ENCODE results near the gene KIF2C.

Gene KIF2C

DNA sequence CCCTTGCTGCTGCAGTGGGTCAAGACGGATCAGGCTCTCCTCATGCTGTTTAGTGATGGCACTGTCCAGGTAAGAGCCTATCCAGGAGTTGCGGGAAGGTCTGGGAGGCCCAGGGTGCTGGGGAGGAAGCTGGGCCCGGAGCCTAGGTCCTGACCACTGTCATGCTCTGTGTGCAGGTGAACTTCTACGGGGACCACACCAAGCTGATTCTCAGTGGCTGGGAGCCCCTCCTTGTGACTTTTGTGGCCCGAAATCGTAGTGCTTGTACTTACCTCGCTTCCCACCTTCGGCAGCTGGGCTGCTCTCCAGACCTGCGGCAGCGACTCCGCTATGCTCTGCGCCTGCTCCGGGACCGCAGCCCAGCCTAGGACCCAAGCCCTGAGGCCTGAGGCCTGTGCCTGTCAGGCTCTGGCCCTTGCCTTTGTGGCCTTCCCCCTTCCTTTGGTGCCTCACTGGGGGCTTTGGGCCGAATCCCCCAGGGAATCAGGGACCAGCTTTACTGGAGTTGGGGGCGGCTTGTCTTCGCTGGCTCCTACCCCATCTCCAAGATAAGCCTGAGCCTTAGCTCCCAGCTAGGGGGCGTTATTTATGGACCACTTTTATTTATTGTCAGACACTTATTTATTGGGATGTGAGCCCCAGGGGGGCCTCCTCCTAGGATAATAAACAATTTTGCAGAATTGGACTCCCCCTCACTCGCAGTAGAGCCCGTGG lies 65.8 kb downstream of the KIF2C start:
- DNase-seq (ENCODE audit: insufficient read length, low spot score) (no peak), FAIRE-seq (no peak)
- TF ChIP-seq, protein P1, sequence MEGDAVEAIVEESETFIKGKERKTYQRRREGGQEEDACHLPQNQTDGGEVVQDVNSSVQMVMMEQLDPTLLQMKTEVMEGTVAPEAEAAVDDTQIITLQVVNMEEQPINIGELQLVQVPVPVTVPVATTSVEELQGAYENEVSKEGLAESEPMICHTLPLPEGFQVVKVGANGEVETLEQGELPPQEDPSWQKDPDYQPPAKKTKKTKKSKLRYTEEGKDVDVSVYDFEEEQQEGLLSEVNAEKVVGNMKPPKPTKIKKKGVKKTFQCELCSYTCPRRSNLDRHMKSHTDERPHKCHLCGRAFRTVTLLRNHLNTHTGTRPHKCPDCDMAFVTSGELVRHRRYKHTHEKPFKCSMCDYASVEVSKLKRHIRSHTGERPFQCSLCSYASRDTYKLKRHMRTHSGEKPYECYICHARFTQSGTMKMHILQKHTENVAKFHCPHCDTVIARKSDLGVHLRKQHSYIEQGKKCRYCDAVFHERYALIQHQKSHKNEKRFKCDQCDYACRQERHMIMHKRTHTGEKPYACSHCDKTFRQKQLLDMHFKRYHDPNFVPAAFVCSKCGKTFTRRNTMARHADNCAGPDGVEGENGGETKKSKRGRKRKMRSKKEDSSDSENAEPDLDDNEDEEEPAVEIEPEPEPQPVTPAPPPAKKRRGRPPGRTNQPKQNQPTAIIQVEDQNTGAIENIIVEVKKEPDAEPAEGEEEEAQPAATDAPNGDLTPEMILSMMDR (IDR thresholded peaks at IDR 0.05; ENCODE audit: insufficient read depth, missing control alignments), result no peak

DNA sequence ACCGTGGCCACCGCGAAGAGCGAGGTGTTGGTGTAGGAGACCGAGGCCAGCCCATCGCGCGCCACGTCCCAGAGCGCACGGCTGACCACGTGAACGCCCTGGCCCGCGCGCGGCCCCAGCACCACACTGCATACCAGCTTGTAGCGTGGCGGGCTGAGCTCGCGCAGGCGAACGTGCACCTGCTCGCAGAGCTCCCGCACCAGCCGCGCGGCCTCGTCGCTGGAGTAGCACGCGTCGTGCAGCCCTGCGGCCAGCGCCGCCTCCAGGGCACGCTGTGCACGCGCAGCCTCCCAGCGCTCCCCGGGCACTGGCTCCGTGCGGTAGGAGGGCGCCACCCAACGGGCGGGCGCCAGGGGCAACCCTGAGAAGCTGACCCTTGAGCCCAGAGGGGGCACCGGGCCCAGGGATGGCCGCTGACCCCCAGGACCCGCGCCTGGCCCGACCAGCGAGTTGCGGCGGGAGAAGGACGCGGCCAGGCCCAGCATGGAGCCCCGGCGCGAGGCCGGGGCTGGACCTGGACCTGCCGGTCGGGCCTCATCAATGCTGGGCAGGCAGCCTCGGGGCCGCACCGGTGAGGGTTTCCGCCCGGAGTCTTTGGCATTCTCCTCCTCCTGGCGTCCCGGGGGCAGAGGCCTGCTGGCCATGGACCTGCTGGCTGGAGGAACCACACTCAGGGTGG lies 66.5 kb downstream of the KIF2C start:
- TF ChIP-seq, protein P1 (IDR thresholded peaks at IDR 0.05; ENCODE audit: insufficient read depth, missing control alignments), result no peak
- DNase-seq (ENCODE audit: insufficient read length, low spot score) (no peak), FAIRE-seq (no peak)

DNA sequence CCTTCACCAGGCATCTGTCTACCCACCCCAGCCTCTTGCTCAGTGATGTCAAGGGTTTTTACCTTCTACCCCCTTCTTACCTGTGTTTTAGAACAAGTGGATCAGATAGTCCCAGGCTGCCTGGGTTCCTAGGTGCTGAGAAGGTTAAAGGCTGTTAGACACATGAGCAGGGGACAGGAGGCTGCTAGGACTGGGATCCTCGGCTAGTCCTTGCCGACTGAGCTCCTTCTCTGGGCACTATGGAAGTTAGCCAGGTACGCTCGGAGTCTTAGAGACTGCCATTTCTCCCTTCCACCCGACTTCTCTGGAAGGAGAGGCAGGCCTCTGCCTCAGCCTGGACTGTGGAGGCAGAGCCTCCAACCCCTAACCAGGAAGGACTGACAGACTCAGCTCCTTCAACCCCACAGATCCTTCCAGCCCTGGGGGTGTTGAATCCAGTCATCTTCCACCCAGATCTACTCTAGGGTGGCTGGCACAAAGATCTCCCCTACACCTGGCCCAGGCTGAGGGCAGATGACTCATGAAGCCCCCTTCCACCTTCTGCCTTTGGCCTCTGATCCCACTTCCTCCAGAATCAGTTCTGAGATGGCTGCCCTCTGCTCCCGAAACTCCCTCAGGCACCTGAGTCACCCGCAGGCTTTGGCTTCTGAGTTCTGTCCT lies 67.2 kb downstream of the KIF2C start, which contains the start of gene DYNLT4:
TSS of gene DYNLT4 (minus strand) at position 648 of the 660 bp plus-strand sequence. CDS start 683 bp downstream, outside the sequence.
- DNase-seq (ENCODE audit: insufficient read length, low spot score), result no peak
- no peak for FAIRE-seq
- TF ChIP-seq, protein P1 (IDR thresholded peaks at IDR 0.05; ENCODE audit: insufficient read depth, missing control alignments), result no peak

DNA sequence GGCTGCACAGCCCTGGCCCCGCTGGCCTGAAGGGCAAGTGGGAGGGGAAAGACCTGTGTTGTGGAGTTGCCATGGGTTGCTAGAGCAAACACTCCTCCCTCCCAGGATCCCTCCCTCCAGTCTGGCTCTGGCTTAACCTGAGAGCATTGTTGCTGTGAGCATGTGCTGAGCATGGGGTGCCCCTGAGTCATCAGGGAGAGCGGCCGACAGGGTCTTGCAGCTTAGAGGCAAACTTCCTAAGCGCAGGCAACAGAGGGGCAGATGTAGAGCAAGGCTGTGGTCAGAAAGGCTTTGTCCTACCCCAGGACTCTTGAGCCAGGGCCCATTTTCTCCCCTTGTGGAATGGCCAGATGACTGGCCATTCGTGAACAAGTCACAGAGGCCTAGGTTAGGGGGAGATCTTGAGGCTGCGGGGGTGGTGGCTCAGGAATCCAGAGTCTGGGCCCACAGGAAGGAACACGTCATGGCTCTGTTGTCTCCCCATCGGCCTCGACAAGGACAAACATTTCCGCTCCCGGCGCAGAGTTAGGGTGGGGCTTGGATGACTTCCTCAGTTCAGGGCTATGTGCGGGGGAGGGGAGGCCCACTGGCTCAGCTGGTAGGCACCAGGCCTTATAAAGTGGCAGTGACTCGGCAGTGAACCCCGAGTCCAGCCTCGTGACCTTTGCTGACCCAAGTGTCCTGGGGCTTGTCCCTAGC lies 67.9 kb downstream of the KIF2C start:
- TF ChIP-seq, protein P1 (IDR thresholded peaks at IDR 0.05; ENCODE audit: insufficient read depth, missing control alignments), result no peak
- no peak for DNase-seq (ENCODE audit: insufficient read length, low spot score)
- FAIRE-seq, result no peak

DNA sequence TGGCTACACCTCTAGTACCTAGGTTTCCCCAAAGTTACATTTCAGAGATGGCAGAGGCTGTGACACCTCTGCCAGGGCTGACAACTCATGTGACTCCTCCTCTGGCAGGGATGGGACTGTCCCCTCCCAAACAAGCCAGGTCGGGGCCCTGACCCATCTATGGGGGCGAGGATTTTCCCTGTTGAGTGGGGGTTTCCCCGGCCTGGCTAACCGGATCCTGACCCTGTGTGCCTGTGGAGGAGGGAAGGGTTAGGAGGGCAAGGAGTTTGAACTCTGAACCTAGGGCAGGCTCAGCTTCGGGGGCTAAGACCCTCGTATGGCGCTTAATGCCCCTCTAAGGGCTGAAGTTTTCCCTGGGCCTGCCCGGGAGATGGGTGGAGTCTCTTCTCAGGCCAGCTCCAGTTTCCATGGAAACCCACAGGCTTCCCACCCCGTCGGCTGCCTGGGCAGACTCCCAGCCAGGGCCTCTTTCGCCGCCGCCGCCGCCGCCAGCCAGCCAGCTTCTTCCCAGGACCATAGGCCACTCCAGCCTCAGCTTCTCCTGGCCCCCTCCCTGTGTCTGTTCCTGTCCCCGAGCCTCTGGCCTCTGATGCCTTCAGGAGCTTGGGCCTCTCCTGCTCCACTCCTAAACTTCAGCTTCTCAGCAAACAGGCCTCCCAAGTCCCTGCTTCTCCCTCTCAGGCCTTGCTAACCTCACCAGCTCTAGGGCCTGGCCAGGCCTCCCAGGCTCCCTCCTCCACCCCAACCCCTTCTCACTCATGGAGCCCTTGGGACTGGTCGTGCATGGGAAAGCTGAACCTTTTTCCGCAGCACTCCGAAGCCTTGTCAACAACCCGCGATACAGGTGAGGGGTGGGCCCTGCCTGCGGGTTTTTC lies 68.7 kb downstream of the KIF2C start, which contains the start of gene BTBD19:
TSS of gene BTBD19 (plus strand) at position 461 of the 875 bp plus-strand sequence. CDS start at position 759, 298 bp downstream.
- TF ChIP-seq, protein P1 (IDR thresholded peaks at IDR 0.05; ENCODE audit: insufficient read depth, missing control alignments), result no peak
- FAIRE-seq (no peak), DNase-seq (ENCODE audit: insufficient read length, low spot score) (no peak)

Data from D721Med (cell line).